H1 (cell line): Measurements from ENCODE around the gene OBP2B. TPM values are rescaled to one million over a fixed set of nuclear protein-coding genes. Genes with fewer than 3 reads are reported as not detected.

Experiments used
- BACH1 ChIP-seq: IDR thresholded peaks from 2 replicates; pipeline ENCODE4 v1.6.1; 2012; ENCODE audit warnings: low read length, improper control_type of control experiment
- CHD1 ChIP-seq: IDR thresholded peaks from 2 replicates; pipeline ENCODE4 v1.6.1; 2012; ENCODE audit warnings: low read depth, low read length, improper control_type of control experiment
- CREB1 ChIP-seq: IDR thresholded peaks from 2 replicates; pipeline ENCODE4 v1.6.1; 2012; ENCODE audit warnings: inconsistent platforms
- EP300 ChIP-seq, 2 experiments: IDR thresholded peaks; 1 replicate in 1 of 2; 2 replicates in 1 of 2; pipeline ENCODE4 v1.6.1; 2011 to 2012; ENCODE audit warnings: low read depth in 2 of 2, low read length in 2 of 2, mild to moderate bottlenecking in 2 of 2, borderline replicate concordance in 1 of 2, inconsistent platforms in 1 of 2, moderate library complexity in 1 of 2
- MAFK ChIP-seq: IDR thresholded peaks from 2 replicates; pipeline ENCODE4 v1.6.1; 2012; ENCODE audit warnings: low read depth, mild to moderate bottlenecking, improper control_type of control experiment, low read length
- SIRT6 ChIP-seq: IDR thresholded peaks from one replicate; pipeline ENCODE4 v1.7.1; 2012; ENCODE audit warnings: low read length, inconsistent platforms
- SRF ChIP-seq: IDR thresholded peaks from 2 replicates; pipeline ENCODE4 v1.6.1; 2011; ENCODE audit warnings: mild to moderate bottlenecking, low read depth, low read length, moderate library complexity
- SUZ12 ChIP-seq: fragments of 200-600 bp; sonication (generic); IDR thresholded peaks from 2 replicates; pipeline ENCODE4 v1.6.1; 2012; ENCODE audit warnings: mild to moderate bottlenecking, inconsistent platforms, low read length, moderate library complexity, mixed read lengths
- polyA plus RNA-seq, 7 experiments: library from polyadenylated mRNA; depleted of rRNA in 3 of 7; stranded (reverse) in 5 of 7; unstranded in 2 of 7; fragments of >200 nt in 5 of 7; fragments of 200-250 nt in 2 of 7; gene quantifications; 1 replicate in 5 of 7; 2 replicates in 1 of 7; 4 replicates in 1 of 7; pipeline versions ENCODE4 v1.2.1 to v1.2.3, GENCODE V29; 2011 to 2013; ENCODE audit warnings: missing spikeins in 2 of 7, mixed read lengths in 2 of 7
- total RNA-seq: library from RNA; stranded (reverse); fragmentation: NEBNext Ultra II Directional; extraction: Animal tissue kit (Norgen Biotek cat#: 25700); gene quantifications from 2 replicates; pipeline ENCODE4 v1.2.1, GENCODE V29; 2021

OBP2B gene
- total and polyA plus RNA-seq, 2 of the 8 experiments (the other 6 are each of a cell fraction or from before 2014, with no cell fraction given), result not detected

GRCh38 chr9:133226219-133227171, 17.4 kb upstream of the OBP2B start (continued):
- TF ChIP-seq MAFK, result no peak
- TF ChIP-seq BACH1, result no peak
- no peak for TF ChIP-seq CHD1
- TF ChIP-seq SIRT6, result no peak
- no peak for TF ChIP-seq EP300 (IDR thresholded peaks at IDR 0.05; ENCODE audit: borderline replicate concordance in 1 of 2, low read depth in 2 of 2, low read length in 2 of 2)
- TF ChIP-seq CREB1, result no peak
- TF ChIP-seq SUZ12, result no peak
- no peak for TF ChIP-seq SRF
